ENCODE measurements around the gene MEA1.
"Not testable (repeated sequence)": the region's sequence is repeated elsewhere in the genome, so short reads cannot be mapped to it uniquely, and the experiment has no call there.

Gene MEA1

DNA sequence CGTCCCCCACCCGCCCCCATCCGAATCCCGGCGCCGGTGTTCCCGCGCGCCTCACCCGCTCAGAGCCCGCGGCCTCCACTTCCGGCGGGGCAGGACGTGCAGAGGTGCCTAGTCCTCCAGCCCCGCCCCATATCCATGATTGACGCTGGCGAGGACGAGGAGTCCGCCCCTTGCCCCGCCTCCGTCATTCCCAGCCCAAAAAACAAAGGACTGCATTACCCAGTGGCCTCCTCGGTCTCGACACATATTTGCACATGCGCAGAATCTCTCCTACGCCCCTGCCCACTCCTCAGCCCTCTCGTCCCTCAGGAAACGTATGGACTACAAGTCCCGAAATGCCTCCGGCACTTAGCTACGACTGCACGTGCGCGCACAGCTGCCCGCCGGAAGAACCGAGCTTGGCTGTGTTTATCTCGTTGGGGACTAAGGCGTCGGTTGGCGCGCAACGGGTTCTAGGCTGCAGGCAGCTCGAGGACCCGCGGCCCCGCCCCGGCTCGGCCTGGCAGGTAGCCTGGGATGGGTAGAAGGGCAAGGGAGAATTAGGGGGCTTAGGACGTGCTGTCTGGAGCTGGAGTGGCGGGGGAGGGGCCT lies at the start of gene MEA1, which contains the start of gene KLHDC3:
TSS of gene MEA1 (minus strand) at position 104 of the 591 bp plus-strand sequence. CDS start 133 bp downstream, outside the sequence.
TSS of gene KLHDC3 (plus strand) at position 407 of the 591 bp plus-strand sequence. CDS start 2,944 bp downstream, outside the sequence.
- peak; percentile 100 for DNase-seq

DNA sequence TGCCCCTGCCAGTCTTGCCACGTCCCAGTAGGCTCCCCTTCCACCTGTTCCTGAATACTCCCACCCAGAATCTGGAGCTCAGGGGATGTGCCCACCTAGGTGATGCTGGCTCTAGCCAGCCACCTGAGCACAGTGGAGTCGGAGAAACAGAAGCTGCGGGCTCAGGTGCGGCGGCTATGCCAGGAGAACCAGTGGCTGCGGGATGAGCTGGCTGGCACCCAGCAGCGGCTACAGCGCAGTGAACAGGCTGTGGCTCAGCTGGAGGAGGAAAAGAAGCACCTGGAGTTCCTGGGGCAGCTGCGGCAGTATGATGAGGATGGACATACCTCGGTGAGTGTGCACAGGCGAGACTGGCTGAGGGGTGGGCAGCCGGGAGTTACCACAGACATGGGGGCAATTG lies 49.1 kb upstream of the MEA1 start:
- DNase-seq = no peak

DNA sequence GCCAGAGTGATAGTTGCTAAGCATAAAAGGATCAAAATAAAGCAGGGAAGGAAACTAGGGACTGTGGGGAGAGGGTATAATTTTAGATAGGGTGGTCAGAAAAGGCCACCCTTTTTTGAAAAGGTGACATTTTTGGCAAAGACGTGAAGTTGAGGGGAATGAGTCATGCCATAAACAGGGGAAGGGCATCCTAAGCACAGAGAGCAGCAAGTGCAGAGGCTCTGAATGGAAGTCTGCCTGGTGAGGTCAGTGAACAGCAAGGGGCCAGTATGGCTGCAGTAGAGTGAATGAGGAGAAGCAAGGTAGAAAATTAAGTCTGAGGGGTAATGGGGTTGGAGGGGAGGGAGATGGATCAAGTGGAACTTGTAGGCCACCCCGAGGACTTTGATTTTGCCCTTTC lies 48.1 kb upstream of the MEA1 start:
- DNase-seq = no peak

DNA sequence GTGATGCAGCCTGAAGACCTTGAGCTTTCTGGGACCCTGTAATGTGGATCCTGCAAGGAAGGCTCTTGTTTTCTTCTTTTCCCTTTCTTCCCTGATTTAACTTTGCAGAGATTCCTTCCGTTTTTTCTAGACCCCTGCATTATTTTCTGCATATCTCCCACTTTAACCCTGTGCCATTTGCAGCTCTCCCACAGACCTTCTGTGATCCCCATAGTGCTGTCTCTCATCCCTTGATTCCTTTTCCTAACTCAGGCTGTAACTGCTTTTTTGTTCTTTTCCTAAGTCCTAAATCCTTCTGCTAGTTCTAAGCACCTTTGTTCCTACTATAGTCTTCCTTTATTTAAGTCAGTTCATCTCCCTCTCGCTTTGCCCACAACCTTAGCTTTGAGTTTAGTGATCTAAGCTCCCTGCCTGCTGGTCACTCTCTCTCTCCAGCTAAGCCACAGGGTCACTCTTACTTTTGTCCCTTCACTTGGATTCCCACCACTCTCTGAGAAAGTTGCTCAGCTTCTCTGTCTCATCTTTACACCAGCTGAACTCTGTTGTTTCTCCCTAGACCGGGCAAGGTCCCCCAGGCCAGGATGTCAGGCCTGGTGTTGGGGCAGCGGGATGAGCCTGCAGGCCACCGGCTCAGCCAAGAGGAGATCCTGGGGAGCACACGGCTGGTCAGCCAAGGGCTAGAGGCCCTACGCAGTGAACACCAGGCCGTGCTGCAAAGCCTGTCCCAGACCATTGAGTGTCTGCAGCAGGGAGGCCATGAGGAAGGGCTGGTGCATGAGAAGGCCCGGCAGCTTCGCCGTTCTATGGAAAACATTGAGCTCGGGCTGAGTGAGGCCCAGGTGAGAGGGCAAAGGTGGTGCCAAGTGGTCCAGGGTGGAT lies 47.2 kb upstream of the MEA1 start:
- DNase-seq = no peak

DNA sequence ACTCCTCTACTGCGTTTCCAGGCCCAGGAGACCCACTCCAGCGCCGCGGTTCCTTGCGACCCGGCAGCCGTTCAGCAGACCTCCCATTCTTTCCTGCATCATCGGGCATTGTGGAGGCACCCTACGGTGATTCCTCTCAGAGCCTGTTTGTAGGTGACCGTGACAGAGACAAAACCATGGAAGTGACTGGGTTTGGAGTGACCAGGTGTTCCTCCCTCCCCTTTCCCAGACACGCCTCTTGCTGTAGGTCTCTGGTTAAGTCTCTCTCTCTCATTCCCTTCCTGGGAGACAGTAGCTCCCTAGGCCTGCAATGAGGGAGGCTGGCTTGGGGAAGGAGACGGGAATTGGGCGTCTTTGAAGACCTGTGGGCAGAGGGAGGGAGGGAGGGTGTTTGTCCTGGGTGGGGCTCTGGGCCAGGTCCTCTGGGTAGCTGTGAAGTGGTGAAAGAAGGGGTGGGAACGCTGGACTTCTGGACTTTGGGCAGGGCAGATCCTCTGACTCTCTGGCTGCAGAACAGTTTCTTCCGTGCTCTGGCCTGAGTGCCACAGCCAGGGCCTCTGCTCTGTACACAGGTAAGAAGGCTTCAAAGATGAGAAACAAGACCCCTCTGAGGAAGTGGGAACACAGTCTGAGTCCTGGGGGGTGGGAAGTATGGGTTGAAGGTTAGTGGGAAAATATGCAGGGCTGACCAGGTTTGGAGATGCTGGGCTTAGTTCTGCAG lies 46.4 kb upstream of the MEA1 start:
- DNase-seq = no peak

DNA sequence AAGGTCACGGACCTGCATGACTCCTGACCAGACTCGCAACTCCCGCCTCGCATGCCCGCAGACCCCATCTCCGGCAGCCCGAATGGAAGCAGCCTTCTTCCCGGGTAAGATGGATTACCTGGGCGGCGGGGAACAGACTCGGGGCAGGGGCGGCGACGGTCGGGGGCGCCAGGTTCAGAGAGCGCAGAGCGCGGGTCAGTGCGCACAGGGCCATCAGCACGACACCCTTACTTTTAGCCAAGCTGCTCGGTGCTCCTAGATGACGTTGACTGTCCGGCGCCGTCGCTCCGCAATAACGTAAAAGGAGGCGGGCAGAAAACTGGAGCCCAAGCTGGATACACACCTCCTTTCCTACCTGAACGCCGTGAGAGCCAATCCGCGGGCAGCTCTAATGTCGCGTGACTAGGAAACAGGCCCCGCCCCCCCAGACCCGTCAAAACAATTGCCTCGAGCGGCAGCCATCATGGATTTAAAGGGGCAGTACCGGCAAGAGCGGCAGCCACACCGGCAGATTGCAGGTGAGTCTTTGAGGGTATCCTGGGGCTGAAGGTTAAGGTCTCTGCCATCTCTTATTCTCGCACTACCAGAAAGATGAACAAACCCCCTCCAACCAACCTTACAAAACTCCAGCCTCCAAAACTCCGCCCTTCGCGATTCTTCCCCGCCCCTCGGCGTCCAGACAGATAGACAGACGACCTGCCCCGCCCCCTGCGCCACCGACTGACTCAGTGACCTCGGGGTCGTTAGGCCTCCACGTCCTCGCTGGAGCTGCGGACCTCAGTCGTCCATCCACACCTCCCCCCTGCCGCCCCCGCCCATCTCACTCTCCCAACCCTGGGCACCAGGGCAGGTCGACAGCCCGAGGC lies 45.7 kb upstream of the MEA1 start, which contains the start of the genes KLC4 and MRPL2:
TSS of gene KLC4 (plus strand) at position 464 of the 866 bp plus-strand sequence. CDS start 1,705 bp downstream, outside the sequence.
TSS of gene MRPL2 (minus strand) at position 267 of the 866 bp plus-strand sequence. CDS start at position 214, 53 bp downstream.
- peak; percentile 98 for DNase-seq

DNA sequence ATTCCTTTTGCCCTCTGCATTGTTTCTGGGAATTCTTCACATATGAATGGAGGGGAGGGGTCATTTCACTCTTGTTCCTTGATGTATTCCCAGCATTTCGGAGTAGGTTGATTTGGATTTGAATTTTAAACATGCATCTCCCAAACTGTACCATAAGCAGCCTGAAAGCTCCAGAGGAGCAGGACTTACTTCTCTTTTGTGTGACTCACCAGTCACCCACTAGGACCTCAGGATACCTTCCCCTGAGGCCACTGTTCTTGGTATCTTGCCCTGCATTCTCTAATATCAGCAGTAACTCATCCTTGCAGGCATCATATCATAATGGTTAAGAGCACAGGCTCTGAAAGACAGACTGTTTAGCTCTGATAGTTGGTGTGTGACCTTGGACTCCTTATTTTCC lies 44.8 kb upstream of the MEA1 start:
- DNase-seq = no peak

DNA sequence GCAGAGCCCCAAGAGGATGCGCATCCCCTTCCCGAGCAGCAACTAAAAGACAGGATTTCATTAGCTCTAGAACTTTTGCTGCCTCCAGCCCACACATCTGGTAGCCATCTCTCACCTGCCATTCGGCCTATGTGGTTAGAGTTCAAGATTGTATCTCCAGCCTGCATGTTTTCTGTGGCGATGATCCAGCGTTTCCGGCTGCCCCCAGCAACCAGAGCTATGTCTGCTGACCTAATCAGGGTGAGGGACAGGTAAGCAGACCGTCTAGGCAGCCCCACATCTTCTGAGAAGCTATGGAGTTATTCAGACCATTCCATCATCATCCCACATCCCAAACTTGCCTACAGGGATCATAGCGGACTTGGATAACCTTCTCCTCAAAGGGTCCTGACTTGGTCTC lies 42.2 kb upstream of the MEA1 start:
- no peak for DNase-seq

DNA sequence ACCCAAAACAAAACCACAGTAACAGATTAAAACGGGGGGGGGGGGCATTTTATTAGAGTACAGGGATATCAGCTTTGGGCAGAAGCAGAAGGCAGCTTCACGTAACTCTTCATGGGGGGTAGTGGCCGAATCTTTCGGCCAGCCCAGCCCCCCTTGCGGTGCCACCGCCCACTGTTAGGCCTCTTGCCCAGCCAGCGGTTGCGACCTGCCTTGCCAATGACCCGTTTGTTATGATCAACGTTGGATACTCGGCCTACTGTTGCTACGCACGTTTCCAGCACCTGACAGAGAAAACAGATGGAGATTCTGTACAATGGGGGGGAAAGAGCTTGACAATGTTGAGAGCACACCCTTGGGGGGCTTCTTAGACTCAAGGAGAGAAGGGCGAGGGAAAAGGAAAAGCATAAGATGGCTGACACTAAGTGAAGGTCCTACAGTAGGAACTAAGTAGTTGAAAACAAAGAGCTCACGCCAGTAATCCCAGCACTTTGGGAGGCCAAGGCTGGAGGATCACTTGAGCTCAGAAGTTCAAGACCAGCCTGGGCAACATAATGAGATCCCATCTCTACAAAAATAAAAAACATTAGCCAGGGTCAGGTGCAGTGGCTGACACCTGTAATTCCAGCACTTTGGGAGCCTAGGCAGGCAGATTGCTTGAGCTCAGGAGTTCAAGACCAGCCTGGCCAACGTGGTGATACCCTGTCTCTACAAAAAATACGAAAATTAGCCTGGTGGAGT lies 40.6 kb upstream of the MEA1 start:
- DNase-seq = no peak

DNA sequence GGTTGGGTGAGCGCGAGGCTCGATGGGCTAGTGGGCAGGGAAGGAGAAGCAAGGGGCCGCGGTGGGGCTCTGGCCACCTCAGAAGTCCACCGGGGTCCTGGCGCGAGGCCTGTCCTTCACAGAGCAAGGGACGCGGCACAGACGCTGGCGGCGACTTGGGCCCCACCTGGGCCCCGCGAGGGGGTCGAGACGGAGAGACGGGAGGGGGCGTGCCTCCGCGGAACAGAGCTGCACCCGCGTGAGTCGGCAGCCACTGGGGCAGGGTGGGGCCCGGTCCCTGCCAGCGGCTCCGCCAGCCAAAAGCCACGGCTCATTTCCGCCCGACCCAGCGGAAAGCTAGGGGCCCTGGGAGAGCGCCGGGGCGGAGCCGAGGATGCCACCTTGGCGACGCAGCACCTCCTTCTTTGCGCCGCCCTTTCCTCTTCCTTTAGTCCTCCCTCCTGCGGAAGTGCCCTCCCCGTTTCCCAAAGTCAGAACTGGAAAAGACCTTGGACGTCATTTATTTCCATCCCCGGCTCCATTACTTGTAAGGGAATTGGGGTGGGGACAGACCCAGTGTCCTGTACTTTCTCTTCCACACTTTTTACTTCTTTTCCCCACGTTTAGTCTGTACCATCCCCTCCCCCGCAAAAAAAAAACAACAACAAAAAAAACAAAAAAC lies 39.9 kb upstream of the MEA1 start, which contains the start of gene CUL7:
TSS of gene CUL7 (minus strand) at position 307 of the 661 bp plus-strand sequence. CDS start 1,063 bp downstream, outside the sequence.
- peak; percentile 89 for DNase-seq

DNA sequence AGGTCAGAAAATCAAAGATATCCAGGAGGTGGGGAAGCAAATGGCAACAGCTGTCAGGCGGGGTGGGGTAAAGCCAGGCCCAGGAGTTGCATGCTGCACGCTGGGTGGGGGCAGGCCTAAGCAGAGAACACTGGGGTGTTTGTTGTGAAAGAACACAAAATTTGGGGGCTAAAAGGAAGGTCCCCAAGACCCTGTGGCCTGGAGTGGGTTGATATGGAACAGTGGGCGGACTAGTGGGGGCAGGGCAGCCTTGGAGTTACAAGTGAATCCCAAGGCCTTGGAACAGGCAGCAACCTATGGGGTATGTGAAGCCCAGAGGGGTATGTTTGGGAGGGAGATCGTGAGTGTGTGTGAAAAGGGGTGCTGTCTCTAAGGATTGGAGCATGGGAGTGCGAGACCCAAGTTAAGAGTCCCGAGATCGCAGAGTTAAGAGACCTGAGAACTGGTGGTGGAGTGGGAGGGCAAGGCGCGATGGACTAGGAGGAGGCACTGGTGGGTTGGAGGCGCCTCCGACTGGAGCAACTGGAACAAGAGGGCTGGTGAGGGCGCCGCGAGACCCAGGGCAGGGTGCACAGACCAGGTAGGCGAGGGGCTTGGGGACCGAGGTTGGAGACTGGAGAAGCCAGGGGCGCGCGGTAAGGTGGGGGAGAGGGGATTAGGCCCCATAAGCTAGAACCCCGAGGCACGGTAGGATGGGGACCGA lies 39.2 kb upstream of the MEA1 start:
- no peak for DNase-seq

DNA sequence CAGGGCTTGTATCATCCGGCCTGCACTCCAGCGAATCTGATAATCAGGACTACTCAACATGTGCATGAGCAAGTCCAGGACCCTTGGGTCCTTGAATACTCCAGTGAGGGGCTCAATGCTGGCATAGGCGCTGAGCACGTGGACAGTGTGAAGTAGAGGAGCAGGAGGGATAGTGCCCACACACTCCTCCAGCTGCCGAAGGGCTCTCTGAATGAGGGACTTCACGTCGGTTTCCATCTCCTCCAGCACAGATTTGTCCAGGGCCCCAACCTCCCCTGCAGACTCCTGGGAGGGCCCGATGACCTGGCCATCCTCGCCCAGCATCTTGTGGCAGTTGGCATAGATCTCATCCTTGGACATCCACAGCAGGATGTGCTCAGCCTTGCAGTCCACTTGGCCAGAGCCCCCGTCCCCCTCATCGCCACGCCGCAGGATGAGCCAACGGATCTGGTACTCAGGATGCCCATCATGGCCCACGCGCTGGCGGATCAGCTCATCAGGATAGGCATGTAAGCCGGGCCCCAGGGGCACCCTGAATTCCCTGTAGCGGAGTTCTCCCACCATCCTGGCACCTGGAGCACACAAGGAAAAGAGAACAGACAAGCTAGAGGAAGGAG lies 38.6 kb upstream of the MEA1 start:
- DNase-seq = no peak

DNA sequence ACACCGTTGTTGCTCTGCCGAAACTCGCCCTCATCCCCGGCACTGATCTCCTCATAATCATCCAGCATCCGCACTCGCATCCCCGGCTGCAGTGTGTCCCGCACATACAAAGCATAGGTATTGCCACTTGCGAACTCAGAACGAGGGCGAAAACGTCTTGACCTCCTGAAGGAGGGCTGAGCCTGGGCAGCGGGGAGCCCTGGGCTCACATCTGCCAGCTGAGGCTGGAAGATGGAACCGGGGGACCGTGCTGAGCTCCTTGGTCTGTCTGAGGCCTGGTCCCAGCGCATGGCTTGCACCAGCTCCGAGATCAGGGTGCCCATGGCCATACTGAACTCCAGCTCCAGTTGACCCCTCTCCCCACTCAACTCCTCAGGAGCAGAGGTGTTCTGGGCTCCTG lies 37.2 kb upstream of the MEA1 start:
- no peak for DNase-seq

DNA sequence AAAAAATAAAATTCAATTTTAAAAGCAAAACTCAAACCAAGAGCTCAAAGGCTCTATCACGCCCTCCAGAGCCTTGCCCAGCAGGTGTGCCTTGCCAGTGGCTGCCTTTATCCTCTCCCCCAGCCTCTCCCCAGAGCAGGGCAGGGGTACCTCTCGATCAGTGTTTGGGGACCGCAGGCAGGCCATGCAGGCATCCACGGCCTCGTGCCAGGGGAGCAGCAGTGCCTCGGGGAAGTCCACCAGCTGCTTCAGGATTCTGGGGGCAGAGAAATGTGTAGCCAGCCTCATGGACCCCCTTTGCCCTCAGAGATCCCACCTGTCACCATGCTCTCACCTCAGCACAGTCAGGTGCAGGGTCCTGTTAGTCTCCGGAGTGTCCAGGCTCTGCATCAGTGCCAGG lies 34.3 kb upstream of the MEA1 start:
- DNase-seq = no peak

DNA sequence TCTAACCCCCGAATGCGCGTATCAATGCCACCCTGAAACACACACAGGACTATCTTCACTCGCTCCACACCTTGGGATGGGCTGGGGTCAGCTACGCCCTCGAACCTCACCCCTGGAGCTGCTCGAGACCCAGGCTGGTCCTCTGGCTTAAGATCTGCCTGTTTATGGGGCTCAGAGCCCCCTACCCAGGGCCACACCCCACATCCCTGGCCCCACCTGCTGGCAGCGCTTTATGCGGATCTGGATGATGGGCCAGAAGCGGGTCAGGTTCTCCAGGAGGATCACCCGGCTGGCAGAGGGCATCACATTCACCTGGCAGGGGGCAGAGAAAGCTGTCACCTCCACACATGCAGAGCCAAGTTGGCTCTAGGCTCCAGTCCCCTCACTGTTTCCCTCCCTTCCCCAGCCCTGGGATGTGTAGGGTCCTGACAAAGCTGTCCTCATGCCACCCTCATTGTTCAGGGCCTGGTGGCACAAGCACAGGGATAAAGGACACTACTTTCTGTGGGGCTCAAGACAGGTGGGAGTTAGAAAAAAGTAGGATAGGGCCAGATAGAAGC lies 31.7 kb upstream of the MEA1 start:
- no peak for DNase-seq

DNA sequence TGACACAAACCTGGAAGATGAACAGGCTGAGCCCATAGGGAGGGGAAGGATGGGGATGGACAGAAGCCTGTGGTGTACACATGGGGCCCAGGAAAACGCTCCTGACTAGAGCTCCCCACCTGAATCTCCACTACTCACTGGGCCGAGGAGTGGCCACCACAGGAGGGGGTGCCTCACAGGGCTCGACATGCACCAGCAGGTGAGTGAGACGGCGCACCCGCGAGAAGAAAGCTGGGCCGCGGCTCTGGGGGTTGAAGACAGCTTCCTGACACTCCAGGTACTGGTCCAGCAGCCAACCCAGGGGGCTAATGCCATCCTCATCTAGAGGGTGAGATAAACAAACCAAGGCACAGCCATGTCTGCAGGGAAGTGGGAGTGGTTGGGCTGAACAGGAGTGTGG lies 29.6 kb upstream of the MEA1 start:
- DNase-seq = no peak

DNA sequence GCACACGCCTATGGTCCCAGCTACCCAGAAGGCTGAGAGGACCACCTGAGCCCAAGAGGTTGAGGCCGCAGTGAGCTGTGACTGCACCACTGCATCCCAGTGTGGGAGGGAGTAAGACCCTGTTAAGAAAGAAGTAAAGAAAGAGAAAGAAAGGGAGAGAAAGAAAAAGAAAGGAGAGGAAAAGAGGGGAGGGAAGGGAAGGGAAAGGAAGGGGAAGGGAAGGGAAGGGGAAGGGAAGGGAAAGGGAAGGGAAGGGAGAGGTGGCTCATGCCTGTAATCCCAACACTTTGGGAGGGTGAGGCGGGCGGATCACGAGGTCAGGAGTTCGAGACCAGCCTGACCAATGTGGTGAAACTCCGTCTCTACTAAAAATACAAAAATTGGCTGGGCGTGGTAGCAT lies 27.7 kb upstream of the MEA1 start:
- DNase-seq = not testable (repeated sequence)

DNA sequence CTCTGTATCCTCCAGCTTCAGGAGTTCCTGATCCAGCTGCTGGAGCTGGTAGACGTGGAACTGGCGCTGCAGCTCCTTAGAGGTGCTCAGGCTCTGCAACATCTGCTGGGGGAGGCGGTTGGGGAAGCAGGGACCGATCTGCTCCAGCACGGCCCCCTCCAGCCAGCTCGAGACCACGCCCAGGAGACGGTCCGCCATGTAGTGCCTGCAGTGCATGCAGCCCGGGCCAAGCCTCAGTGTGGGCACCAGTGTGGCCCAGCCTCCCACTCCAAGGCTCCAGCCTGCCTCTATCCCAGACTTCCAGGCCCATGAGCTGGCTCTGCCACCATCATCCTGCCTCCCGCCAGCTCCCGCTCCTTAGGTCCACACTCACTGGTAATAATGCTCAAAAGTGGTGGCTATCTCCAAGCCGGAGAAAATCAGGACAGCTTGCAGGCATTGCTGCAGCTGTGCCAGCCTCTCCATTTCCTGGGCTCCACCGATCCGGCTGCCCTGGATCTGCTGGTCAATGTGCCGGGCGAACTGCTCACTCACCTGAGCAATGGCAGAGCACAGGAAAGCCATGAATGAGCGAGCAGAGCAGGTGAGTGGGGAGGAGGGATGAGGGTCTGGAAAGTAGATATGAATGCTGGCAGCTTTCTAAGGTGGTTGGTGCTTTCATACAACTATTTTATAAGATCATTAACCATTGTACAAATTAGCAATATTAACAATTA lies 27.0 kb upstream of the MEA1 start:
- DNase-seq = no peak

DNA sequence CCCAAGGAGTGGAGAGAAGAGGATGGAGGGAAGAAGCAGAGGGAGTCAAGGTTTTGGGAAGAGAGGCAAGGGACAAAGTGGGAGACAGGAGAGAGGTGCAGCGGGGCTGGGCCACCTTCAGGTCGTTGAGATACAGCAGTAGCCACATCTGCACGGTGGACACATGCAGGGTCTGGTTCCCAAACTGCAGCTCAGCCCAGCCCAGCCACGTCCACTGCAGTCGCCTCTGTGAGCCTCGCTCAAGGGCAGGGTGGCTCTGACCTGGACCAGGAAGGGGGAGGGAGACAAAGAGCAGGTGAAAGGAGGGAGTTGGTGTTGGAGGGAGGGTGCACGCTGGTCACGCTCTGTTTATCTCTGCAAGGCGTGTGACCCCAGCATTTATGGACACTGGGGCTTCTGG lies 25.0 kb upstream of the MEA1 start:
- no peak for DNase-seq
